ENCODE data around the gene BCAN. TPM values are rescaled to one million over a fixed set of nuclear protein-coding genes. Genes with fewer than 3 reads are reported as not detected.
A peak's percentile ranks its signal among the peaks of the same experiment; 100 is the strongest.
"Not testable (repeated sequence)": the region's sequence is repeated elsewhere in the genome, so short reads cannot be mapped to it uniquely, and the experiment has no call there.

Gene BCAN
- polyA plus RNA-seq, 2 of the 4 experiments (the other 2 are of a cell fraction), result not detected

DNA sequence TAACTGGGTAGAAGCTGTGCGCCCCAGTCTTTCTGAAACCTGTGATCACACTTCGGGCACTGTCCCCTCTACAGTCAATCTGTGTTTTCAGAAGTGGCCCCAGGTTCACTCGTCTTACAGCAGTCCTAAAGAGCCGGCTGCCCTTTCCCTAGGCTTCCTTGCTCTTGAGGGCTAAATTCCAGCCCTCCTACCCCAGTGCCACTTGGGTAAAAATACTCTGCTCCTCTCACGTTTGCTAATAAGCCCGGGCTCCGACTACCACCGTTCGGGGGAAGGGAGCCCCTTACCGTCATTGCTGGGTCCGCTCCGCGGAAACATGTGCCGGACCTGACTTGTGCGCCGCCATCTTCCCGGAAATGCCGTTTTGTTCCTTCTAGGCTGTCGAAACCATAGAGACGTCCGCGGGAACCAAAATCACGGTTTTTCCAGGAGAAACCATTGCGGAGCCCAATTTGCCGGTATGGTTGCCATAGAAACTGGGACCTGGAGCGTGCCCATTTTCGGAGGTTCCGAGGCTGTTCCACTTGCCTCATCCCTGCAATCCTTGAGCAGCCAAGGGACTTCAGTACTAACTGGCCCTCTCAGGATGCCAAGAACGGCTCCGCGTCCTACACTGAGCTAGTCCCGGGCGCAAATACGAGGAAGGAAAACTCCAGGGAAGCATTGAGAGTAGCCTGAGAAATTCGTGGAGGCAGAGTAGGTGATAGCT is 40.6 kb upstream of the BCAN start, which contains the start of gene GPATCH4 (continued):
- TF ChIP-seq EHMT2 (IDR thresholded peaks at IDR 0.05; ENCODE audit: low read depth), result no peak
- peak; percentile 74 to 92 for TF ChIP-seq JUN (IDR thresholded peaks at IDR 0.05)
- TF ChIP-seq SMC3 (IDR thresholded peaks at IDR 0.05), result no peak
- TF ChIP-seq, protein P1, sequence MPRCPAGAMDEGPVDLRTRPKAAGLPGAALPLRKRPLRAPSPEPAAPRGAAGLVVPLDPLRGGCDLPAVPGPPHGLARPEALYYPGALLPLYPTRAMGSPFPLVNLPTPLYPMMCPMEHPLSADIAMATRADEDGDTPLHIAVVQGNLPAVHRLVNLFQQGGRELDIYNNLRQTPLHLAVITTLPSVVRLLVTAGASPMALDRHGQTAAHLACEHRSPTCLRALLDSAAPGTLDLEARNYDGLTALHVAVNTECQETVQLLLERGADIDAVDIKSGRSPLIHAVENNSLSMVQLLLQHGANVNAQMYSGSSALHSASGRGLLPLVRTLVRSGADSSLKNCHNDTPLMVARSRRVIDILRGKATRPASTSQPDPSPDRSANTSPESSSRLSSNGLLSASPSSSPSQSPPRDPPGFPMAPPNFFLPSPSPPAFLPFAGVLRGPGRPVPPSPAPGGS (IDR thresholded peaks at IDR 0.05), result peak; percentile 74; the same call in 2 of the 3 replicates
- no peak for TF ChIP-seq RNF2 (IDR thresholded peaks at IDR 0.05; ENCODE audit: borderline replicate concordance, low read depth)
- no peak for TF ChIP-seq CBX2 (IDR thresholded peaks at IDR 0.05; ENCODE audit: borderline replicate concordance, low read depth)
- TF ChIP-seq ZC3H11A (IDR thresholded peaks at IDR 0.05), result no peak

- ATAC-seq (peak in 1 of 2 experiments; percentile 15; a peak in 3 of 6 replicates), DNase-seq (ENCODE audit: low read depth in 1 of 2, low spot score in 1 of 2) (no peak), FAIRE-seq (no peak)
- Histone ChIP-seq H3K9me3 (no peaks in the 10 kb centered on the region), H3K4me2 (peak overlapping the region; percentile 80), H3K4me1 (peaks cover 19% of the 10 kb centered on the region), H3K27ac (peak overlapping the region; percentile 86 to 94), H3K4me3 (peak overlapping the region; percentile 77)
- 77% methylated on average over 12 of the region's 12 CpGs for WGBS (ENCODE audit: missing lambda C conversion rate)
- TF ChIP-seq ATOH8 (CRISPR knock-in tag; IDR thresholded peaks at IDR 0.05; ENCODE audit: low read depth), result no peak
- no peak for TF ChIP-seq ZFP36 (IDR thresholded peaks at IDR 0.05; ENCODE audit: borderline replicate concordance, partially characterized antibody)
- no peak for TF ChIP-seq E2F6 (IDR thresholded peaks at IDR 0.05; ENCODE audit: borderline replicate concordance, low read depth)
- TF ChIP-seq GATA3 (IDR thresholded peaks at IDR 0.05; ENCODE audit: borderline replicate concordance), result no peak
- no peak for TF ChIP-seq RARB (CRISPR knock-in tag; IDR thresholded peaks at IDR 0.05)
- TF ChIP-seq SMC3 (IDR thresholded peaks at IDR 0.05), result no peak
- no peak for TF ChIP-seq NPAS2 (CRISPR knock-in tag; IDR thresholded peaks at IDR 0.05; ENCODE audit: borderline replicate concordance)
- TF ChIP-seq HOXB5 (CRISPR knock-in tag; IDR thresholded peaks at IDR 0.05), result no peak
- ChIA-PET CTCF (interaction anchor here (0.7 to 5.1 kb wide), 4 partner anchors 16 to 218 kb away, joined by 3 to 23 read pairs (median 7); no protein-coding TSS in a partner anchor), POLR2A (interaction anchor here (0.9 to 2.3 kb wide), 3 partner anchors 10 to 145 kb away, joined by 3 to 16 read pairs (median 10); partner anchors contain the start of genes MEF2D and NAXE)
Observed at GRCh38 chr1:156601892-156602291, 40.0 kb upstream of the BCAN start.

DNA sequence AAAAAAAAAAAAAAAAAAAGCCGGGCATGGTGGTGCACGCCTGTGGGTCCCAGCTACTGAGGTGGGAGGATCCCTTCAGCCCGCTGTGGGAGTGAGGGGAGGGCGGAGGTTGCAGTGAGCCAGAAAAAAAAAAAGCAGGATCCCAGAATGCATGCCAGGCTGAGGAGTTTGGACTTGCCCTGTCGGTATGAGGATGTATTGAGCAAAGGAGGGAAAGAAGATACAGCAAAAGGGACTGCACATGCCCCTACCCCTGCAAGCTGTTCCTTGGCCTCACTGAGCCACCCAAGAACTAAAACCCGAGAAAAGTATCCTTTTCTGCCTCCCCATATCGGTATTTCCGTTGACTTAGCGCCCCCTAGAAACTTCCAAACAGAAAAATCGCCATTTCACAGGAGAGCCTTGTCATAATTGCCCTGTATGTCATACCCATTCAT is 39.3 kb upstream of the BCAN start:
- ChIA-PET POLR2A (no interaction called here), CTCF (interaction anchor here (0.7 to 5.1 kb wide), 11 partner anchors 9 to 224 kb away, joined by 3 to 23 read pairs (median 4); partner anchors contain the start of genes HAPLN2, NAXE and TTC24)
- H3K4me2 ChIP-seq, result peak overlapping the region; percentile 80
- no peaks in the 10 kb centered on the region for H3K9me3 ChIP-seq
- no peak overlapping the region for H3K4me3 ChIP-seq
- FAIRE-seq (no peak), DNase-seq (ENCODE audit: low read depth in 1 of 2, low spot score in 1 of 2) (peak; percentile 45 to 48), ATAC-seq (peak; percentile 22 to 40; a peak in 5 of 6 replicates)
- H3K4me1 ChIP-seq, result peaks cover 19% of the 10 kb centered on the region
- 31% methylated on average over 10 of the region's 10 CpGs for WGBS (ENCODE audit: missing lambda C conversion rate)
- peak overlapping the region; percentile 6 to 94; a peak in 3 of 6 replicates for H3K27ac ChIP-seq
- TF ChIP-seq CEBPB (IDR thresholded peaks at IDR 0.05), result no peak
- TF ChIP-seq RAD21 (conservative IDR thresholded peaks at IDR 0.05 in 1 of 2, IDR thresholded peaks at IDR 0.05 in 1 of 2), result peak in 1 of 2 experiments; percentile 41; a peak in 3 of 5 replicates
- peak; percentile 63 for TF ChIP-seq CTCF (IDR thresholded peaks at IDR 0.05)
- TF ChIP-seq SMC3 (IDR thresholded peaks at IDR 0.05), result peak; percentile 10; the same call in 1 of the 3 replicates
- no peak for TF ChIP-seq HOXA7 (CRISPR knock-in tag; IDR thresholded peaks at IDR 0.05)

- 55% methylated on average over 4 of the region's 4 CpGs for WGBS (ENCODE audit: missing lambda C conversion rate)
- CTCF ChIA-PET, result interaction anchor here (0.7 to 6.9 kb wide), 30 partner anchors 9 to 236 kb away, joined by 3 to 135 read pairs (median 8); partner anchors contain the start of genes HAPLN2, MEF2D and NAXE
- not testable (repeated sequence) for FAIRE-seq
Observed at GRCh38 chr1:156607344-156607743, 34.6 kb upstream of the BCAN start.

More at GRCh38 chr1:156607344-156607743, 34.6 kb upstream of the BCAN start:
- H3K9me3 ChIP-seq; POLR2A ChIA-PET; ATAC-seq; H3K27ac ChIP-seq; H3K4me2 ChIP-seq; H3K4me3 ChIP-seq; DNase-seq (ENCODE audit: low read depth in 1 of 2, low spot score in 1 of 2): not testable (repeated sequence)
- peaks cover 13% of the 10 kb centered on the region; the same call in 2 of the 3 replicates for H3K4me1 ChIP-seq

Data from A549 (cell line).